Activated T-helper 2 cell treated with anti-CD3 and anti-CD28 coated beads, Interferon-gamma antibody, Interleukin-2, Interleukin-4, amounts not matched to agents 10 μg/mL and 5 μg/mL and 100 μg/mL, durations not matched to agents 14 hours and 24 hours and 36 hours (primary cell): ENCODE measurements around the gene MYOM3. TPM values are rescaled to one million over a fixed set of nuclear protein-coding genes. Genes with fewer than 3 reads are reported as not detected.
"Not testable (repeated sequence)": the region's sequence is repeated elsewhere in the genome, so short reads cannot be mapped to it uniquely, and the experiment has no call there.

Experiments
- DNase-seq: peaks from one replicate; pipeline ENCODE4 v3.0.0; 2021; ENCODE audit warnings: low spot score
- H3K27ac Mint-ChIP-seq: one replicate; pipeline ENCODE4 v1.8.0; 2021; ENCODE audit warnings: mixed read lengths
- H3K27me3 Mint-ChIP-seq: one replicate; pipeline ENCODE4 v1.8.0; 2021; ENCODE audit warnings: low read depth, mixed read lengths
- H3K36me3 Mint-ChIP-seq: one replicate; pipeline ENCODE4 v1.8.0; 2021; ENCODE audit warnings: low read depth, mixed read lengths
- H3K4me1 Mint-ChIP-seq: one replicate; pipeline ENCODE4 v1.8.0; 2021; ENCODE audit warnings: low read depth, mixed read lengths
- H3K4me3 Mint-ChIP-seq: one replicate; pipeline ENCODE4 v1.8.0; 2021; ENCODE audit warnings: low read depth, mild to moderate bottlenecking, moderate library complexity, mixed read lengths
- H3K9me3 Mint-ChIP-seq: one replicate; pipeline ENCODE4 v1.8.0; 2021; ENCODE audit warnings: mixed read lengths
- intact Hi-C: fragments of 100-400 bp; cut with micrococcal nuclease; formaldehyde crosslinking; loops from one replicate; pipeline ENCODE4 v1.15.1; 2023
- total RNA-seq: library from RNA; stranded (reverse); gene quantifications from 2 replicates; pipeline ENCODE4 v1.2.3, GENCODE V29; 2022

Gene MYOM3
- total RNA-seq, 1 donor from 2014 or later, result not detected

- Mint-ChIP-seq H3K4me3 (no peak overlapping the region), H3K27me3 (peaks cover 5% of the 10 kb centered on the region), H3K27ac (no peak overlapping the region), H3K9me3 (no peaks in the 10 kb centered on the region), H3K36me3 (no peaks in the 10 kb centered on the region), H3K4me1 (peaks cover 12% of the 10 kb centered on the region)
- intact Hi-C loops, result no loop called here
- DNase-seq, result no peak
These were observed 68.4 kb downstream of the MYOM3 start for GRCh38 chr1:24043345-24044032.

GRCh38 chr1:24042315-24042714 lies 69.6 kb downstream of the MYOM3 start:
- intact Hi-C loops, result no loop called here
- H3K4me1 Mint-ChIP-seq, result peaks cover 12% of the 10 kb centered on the region
- no peaks in the 10 kb centered on the region for H3K36me3 Mint-ChIP-seq
- H3K9me3 Mint-ChIP-seq, result no peaks in the 10 kb centered on the region
- DNase-seq, result no peak
- peaks cover 5% of the 10 kb centered on the region for H3K27me3 Mint-ChIP-seq
- no peak overlapping the region for H3K27ac Mint-ChIP-seq
- H3K4me3 Mint-ChIP-seq, result no peak overlapping the region

- Mint-ChIP-seq H3K27ac (no peak overlapping the region), H3K4me3 (no peak overlapping the region), H3K27me3 (peaks cover 14% of the 10 kb centered on the region), H3K36me3 (no peaks in the 10 kb centered on the region), H3K4me1 (peaks cover 5% of the 10 kb centered on the region), H3K9me3 (no peaks in the 10 kb centered on the region)
- no peak for DNase-seq
- intact Hi-C loops, result no loop called here
These were observed 75.8 kb downstream of the MYOM3 start for GRCh38 chr1:24036088-24036487.

GRCh38 chr1:24032981-24033380 lies 79.0 kb downstream of the MYOM3 start:
- Mint-ChIP-seq H3K36me3 (no peaks in the 10 kb centered on the region), H3K4me3 (no peak overlapping the region), H3K9me3 (no peaks in the 10 kb centered on the region), H3K4me1 (peaks cover 6% of the 10 kb centered on the region), H3K27ac (no peak overlapping the region), H3K27me3 (peaks cover 11% of the 10 kb centered on the region)
- no peak for DNase-seq
- intact Hi-C loops, result no loop called here

- intact Hi-C loops, H3K27ac Mint-ChIP-seq, H3K27me3 Mint-ChIP-seq, H3K4me1 Mint-ChIP-seq, H3K36me3 Mint-ChIP-seq, H3K4me3 Mint-ChIP-seq, H3K9me3 Mint-ChIP-seq, DNase-seq: not testable (repeated sequence)
These were observed 80.9 kb downstream of the MYOM3 start for GRCh38 chr1:24030976-24031516.

GRCh38 chr1:24027838-24028468 lies 84.0 kb downstream of the MYOM3 start:
- intact Hi-C loops, result loop anchor here (2.0 kb wide), 1 partner anchor 219 kb away; no protein-coding TSS in a partner anchor
- no peaks in the 10 kb centered on the region for H3K9me3 Mint-ChIP-seq
- H3K27me3 Mint-ChIP-seq, result peaks cover 3% of the 10 kb centered on the region
- H3K27ac Mint-ChIP-seq, result no peak overlapping the region
- peaks cover 4% of the 10 kb centered on the region for H3K4me1 Mint-ChIP-seq
- no peaks in the 10 kb centered on the region for H3K36me3 Mint-ChIP-seq
- DNase-seq, result no peak
- no peak overlapping the region for H3K4me3 Mint-ChIP-seq

- no peak overlapping the region for H3K27ac Mint-ChIP-seq
- DNase-seq, result no peak
- no peak overlapping the region for H3K4me3 Mint-ChIP-seq
- no peaks in the 10 kb centered on the region for H3K9me3 Mint-ChIP-seq
- no peaks in the 10 kb centered on the region for H3K36me3 Mint-ChIP-seq
- peaks cover 7% of the 10 kb centered on the region for H3K27me3 Mint-ChIP-seq
- no peaks in the 10 kb centered on the region for H3K4me1 Mint-ChIP-seq
- intact Hi-C loops, result no loop called here
These were observed 89.2 kb downstream of the MYOM3 start for GRCh38 chr1:24022581-24023361.

- Mint-ChIP-seq H3K4me3 (no peak overlapping the region), H3K4me1 (no peaks in the 10 kb centered on the region), H3K27me3 (peaks cover 7% of the 10 kb centered on the region), H3K36me3 (no peaks in the 10 kb centered on the region), H3K27ac (no peak overlapping the region), H3K9me3 (no peaks in the 10 kb centered on the region)
- no peak for DNase-seq
- intact Hi-C loops, result no loop called here
These were observed 90.3 kb downstream of the MYOM3 start for GRCh38 chr1:24021403-24022266.

- H3K9me3 Mint-ChIP-seq, result no peaks in the 10 kb centered on the region
- DNase-seq, result no peak
- H3K4me3 Mint-ChIP-seq, result no peak overlapping the region
- no peak overlapping the region for H3K27ac Mint-ChIP-seq
- peaks cover 7% of the 10 kb centered on the region for H3K27me3 Mint-ChIP-seq
- intact Hi-C loops, result no loop called here
- H3K4me1 Mint-ChIP-seq, result no peaks in the 10 kb centered on the region
- no peaks in the 10 kb centered on the region for H3K36me3 Mint-ChIP-seq
These were observed 91.5 kb downstream of the MYOM3 start for GRCh38 chr1:24020470-24020869.

GRCh38 chr1:24020025-24020424 lies 91.9 kb downstream of the MYOM3 start:
- intact Hi-C loops, result no loop called here
- Mint-ChIP-seq H3K27me3 (peaks cover 4% of the 10 kb centered on the region), H3K4me1 (no peaks in the 10 kb centered on the region), H3K9me3 (no peaks in the 10 kb centered on the region), H3K36me3 (no peaks in the 10 kb centered on the region), H3K4me3 (no peak overlapping the region), H3K27ac (no peak overlapping the region)
- DNase-seq, result no peak

- H3K4me1 Mint-ChIP-seq, result no peaks in the 10 kb centered on the region
- H3K9me3 Mint-ChIP-seq, result no peaks in the 10 kb centered on the region
- no peak overlapping the region for H3K27ac Mint-ChIP-seq
These were observed 93.0 kb downstream of the MYOM3 start for GRCh38 chr1:24018611-24019580.

More at GRCh38 chr1:24018611-24019580, 93.0 kb downstream of the MYOM3 start:
- H3K36me3 Mint-ChIP-seq, result no peaks in the 10 kb centered on the region
- intact Hi-C loops, result no loop called here
- H3K27me3 Mint-ChIP-seq, result peaks cover 4% of the 10 kb centered on the region
- no peak for DNase-seq
- H3K4me3 Mint-ChIP-seq, result no peak overlapping the region
